Kidney capillary endothelial cell (primary cell): ENCODE measurements around the gene RPS6KA2.
A peak's percentile ranks its signal among the peaks of the same experiment; 100 is the strongest.

Experiments used
- DNase-seq: peaks from one replicate; pipeline ENCODE4 v3.0.0-alpha.2; 2018; ENCODE audit warnings: low spot score

RPS6KA2 gene

GRCh38 chr6:166503167-166503744, 123.8 kb downstream of the RPS6KA2 start:
- no peak for DNase-seq

- no peak for DNase-seq
Measured at GRCh38 chr6:166502453-166502852, 124.6 kb downstream of the RPS6KA2 start.

GRCh38 chr6:166501246-166501645, 125.8 kb downstream of the RPS6KA2 start:
- DNase-seq: no peak

GRCh38 chr6:166500246-166500645, 126.8 kb downstream of the RPS6KA2 start:
- no peak for DNase-seq

GRCh38 chr6:166499350-166500163, 127.5 kb downstream of the RPS6KA2 start:
- no peak for DNase-seq

- no peak for DNase-seq
Measured at GRCh38 chr6:166498661-166499349, 128.2 kb downstream of the RPS6KA2 start.

- DNase-seq: no peak
Measured at GRCh38 chr6:166498228-166498627, 128.8 kb downstream of the RPS6KA2 start.

GRCh38 chr6:166497087-166497899, 129.8 kb downstream of the RPS6KA2 start:
- no peak for DNase-seq

GRCh38 chr6:166496460-166496859, 130.6 kb downstream of the RPS6KA2 start:
- no peak for DNase-seq

- no peak for DNase-seq
Measured at GRCh38 chr6:166495487-166496314, 131.3 kb downstream of the RPS6KA2 start.

GRCh38 chr6:166494757-166495486, 132.1 kb downstream of the RPS6KA2 start:
- no peak for DNase-seq

- no peak for DNase-seq
Measured at GRCh38 chr6:166494101-166494441, 133.0 kb downstream of the RPS6KA2 start.

GRCh38 chr6:166493427-166494100, 133.5 kb downstream of the RPS6KA2 start:
- DNase-seq: no peak

GRCh38 chr6:166492092-166492741, 134.8 kb downstream of the RPS6KA2 start:
- DNase-seq: peak; percentile 7

- DNase-seq: peak; percentile 55
Measured at GRCh38 chr6:166490671-166491500, 136.2 kb downstream of the RPS6KA2 start.

GRCh38 chr6:166489301-166490155, 137.5 kb downstream of the RPS6KA2 start:
- peak; percentile 28 for DNase-seq

GRCh38 chr6:166488701-166489100, 138.3 kb downstream of the RPS6KA2 start:
- no peak for DNase-seq
